ENCODE data around the gene DGKH.

GRCh38 chr13:42259515-42259914 is 211.1 kb downstream of the DGKH start:
- no peak for TF ChIP-seq CTCF (conservative IDR thresholded peaks at IDR 0.05; ENCODE audit: low read length)
- no peak for TF ChIP-seq EZH2phosphoT487 (IDR thresholded peaks at IDR 0.05; ENCODE audit: borderline replicate concordance)
